SK-N-SH treated with all-trans-retinoic acid at 6 μM for 48 hours (cell line): ENCODE results near the gene JCAD.

Experiments used
- ARNTL ChIP-seq: fragments of 450-650 bp; formaldehyde crosslinking; IDR thresholded peaks from 2 replicates; pipeline ENCODE4 v1.5.0; 2020; ENCODE audit warnings: low read depth, mild to moderate bottlenecking, moderate library complexity, borderline replicate concordance
- BACH2 ChIP-seq: fragments of 250-450 bp; sonication (Bioruptor Pico); IDR thresholded peaks from 2 replicates; pipeline ENCODE4 v1.9.0; 2021; ENCODE audit warnings: mild to moderate bottlenecking, borderline replicate concordance
- GLIS3 ChIP-seq: fragments of 250-450 bp; sonication (Bioruptor Pico); IDR thresholded peaks from 2 replicates; pipeline ENCODE4 v1.5.0; 2020; ENCODE audit warnings: mild to moderate bottlenecking, moderate library complexity
- SNAI2 ChIP-seq: fragments of 250-450 bp; sonication (Bioruptor Pico); IDR thresholded peaks from 2 replicates; pipeline ENCODE4 v1.5.0; 2020; ENCODE audit warnings: mild to moderate bottlenecking, moderate library complexity
- TCF4 ChIP-seq: fragments of 250-450 bp; sonication (Bioruptor Pico); IDR thresholded peaks from 2 replicates; pipeline ENCODE4 v1.8.0; 2021; ENCODE audit warnings: mild to moderate bottlenecking, moderate library complexity, borderline replicate concordance
- TOX ChIP-seq: fragments of 250-450 bp; sonication (Bioruptor Pico); IDR thresholded peaks from 2 replicates; pipeline ENCODE4 v1.8.0; 2021; ENCODE audit warnings: mild to moderate bottlenecking, moderate library complexity, borderline replicate concordance
- ZNF565 ChIP-seq: fragments of 450-650 bp; formaldehyde crosslinking; conservative IDR thresholded peaks from 2 replicates; pipeline ENCODE4 v1.5.0; 2020; ENCODE audit warnings: low read depth, mild to moderate bottlenecking, moderate library complexity
- TF ChIP-seq, protein P1 (sequence below): fragments of 250-450 bp; sonication (Bioruptor Pico); IDR thresholded peaks from 2 replicates; pipeline ENCODE4 v1.5.1; 2020; ENCODE audit warnings: low read depth, mild to moderate bottlenecking, moderate library complexity
- TF ChIP-seq, protein P2 (sequence below): fragments of 250-450 bp; sonication (Bioruptor Pico); IDR thresholded peaks from 2 replicates; pipeline ENCODE4 v1.8.0; 2020; ENCODE audit warnings: mild to moderate bottlenecking, moderate library complexity, borderline replicate concordance

DNA sequence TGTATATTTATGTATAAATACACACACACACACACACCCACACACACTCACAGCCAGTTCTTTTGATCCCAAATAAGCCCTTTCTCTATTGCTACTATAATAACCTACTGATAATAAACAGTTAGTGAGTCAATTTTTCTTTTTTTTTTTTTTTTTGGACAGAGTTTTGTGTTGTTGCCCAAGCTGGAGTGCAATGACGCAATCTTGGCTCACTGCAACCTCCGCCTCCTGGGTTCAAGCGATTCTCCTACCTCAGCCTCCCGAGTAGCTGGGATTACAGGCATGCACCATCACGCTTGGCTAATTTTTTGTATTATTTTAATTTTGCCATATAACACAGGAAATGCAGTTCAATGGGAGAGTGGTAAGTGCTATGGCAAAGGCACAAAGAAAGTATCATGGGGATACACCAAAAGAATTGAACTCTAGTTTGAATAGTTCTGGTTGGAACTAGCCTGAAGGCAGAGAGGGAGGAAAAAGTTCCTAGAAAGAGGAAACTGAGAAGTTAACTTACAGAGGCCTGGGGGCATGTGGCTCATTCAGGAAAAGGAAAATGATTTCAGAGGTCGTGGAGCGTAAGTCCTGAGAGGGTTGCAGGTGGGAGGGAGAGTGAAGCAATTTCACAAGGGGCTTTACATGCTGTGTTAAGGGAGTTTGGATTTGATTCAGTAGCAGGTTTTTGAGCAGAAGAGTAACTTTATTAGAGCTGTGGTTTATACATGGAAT is 44.4 kb upstream of the JCAD start:
- TF ChIP-seq ARNTL: no peak
- TF ChIP-seq, protein P1, sequence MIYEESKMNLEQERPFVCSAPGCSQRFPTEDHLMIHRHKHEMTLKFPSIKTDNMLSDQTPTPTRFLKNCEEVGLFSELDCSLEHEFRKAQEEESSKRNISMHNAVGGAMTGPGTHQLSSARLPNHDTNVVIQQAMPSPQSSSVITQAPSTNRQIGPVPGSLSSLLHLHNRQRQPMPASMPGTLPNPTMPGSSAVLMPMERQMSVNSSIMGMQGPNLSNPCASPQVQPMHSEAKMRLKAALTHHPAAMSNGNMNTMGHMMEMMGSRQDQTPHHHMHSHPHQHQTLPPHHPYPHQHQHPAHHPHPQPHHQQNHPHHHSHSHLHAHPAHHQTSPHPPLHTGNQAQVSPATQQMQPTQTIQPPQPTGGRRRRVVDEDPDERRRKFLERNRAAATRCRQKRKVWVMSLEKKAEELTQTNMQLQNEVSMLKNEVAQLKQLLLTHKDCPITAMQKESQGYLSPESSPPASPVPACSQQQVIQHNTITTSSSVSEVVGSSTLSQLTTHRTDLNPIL (CRISPR knock-in tag): no peak
- TF ChIP-seq SNAI2 (CRISPR knock-in tag): no peak
- no peak for TF ChIP-seq BACH2 (CRISPR knock-in tag)
- TF ChIP-seq TCF4 (CRISPR knock-in tag): no peak
- TF ChIP-seq GLIS3 (CRISPR knock-in tag): no peak
- TF ChIP-seq, protein P2, sequence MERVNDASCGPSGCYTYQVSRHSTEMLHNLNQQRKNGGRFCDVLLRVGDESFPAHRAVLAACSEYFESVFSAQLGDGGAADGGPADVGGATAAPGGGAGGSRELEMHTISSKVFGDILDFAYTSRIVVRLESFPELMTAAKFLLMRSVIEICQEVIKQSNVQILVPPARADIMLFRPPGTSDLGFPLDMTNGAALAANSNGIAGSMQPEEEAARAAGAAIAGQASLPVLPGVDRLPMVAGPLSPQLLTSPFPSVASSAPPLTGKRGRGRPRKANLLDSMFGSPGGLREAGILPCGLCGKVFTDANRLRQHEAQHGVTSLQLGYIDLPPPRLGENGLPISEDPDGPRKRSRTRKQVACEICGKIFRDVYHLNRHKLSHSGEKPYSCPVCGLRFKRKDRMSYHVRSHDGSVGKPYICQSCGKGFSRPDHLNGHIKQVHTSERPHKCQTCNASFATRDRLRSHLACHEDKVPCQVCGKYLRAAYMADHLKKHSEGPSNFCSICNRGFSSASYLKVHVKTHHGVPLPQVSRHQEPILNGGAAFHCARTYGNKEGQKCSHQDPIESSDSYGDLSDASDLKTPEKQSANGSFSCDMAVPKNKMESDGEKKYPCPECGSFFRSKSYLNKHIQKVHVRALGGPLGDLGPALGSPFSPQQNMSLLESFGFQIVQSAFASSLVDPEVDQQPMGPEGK (CRISPR knock-in tag): no peak
- no peak for TF ChIP-seq ZNF565
- no peak for TF ChIP-seq TOX (CRISPR knock-in tag)
